NB4 (cell line): ENCODE measurements around the gene CD28.
A peak's percentile ranks its signal among the peaks of the same experiment; 100 is the strongest.

Experiments
- DNase-seq: peaks from one replicate; pipeline ENCODE4 v3.0.0; 2010; ENCODE audit warnings: low read depth
- H3K4me3 ChIP-seq: one replicate; pipeline ENCODE4 v1.5.1; 2011; ENCODE audit warnings: mild to moderate bottlenecking, low read depth, low read length, moderate library complexity
- MAX ChIP-seq: IDR thresholded peaks from 2 replicates; pipeline ENCODE4 v1.6.1; 2011; ENCODE audit warnings: low read depth, low read length
- MYC ChIP-seq: IDR thresholded peaks from 2 replicates; pipeline ENCODE4 v1.6.1; 2011; ENCODE audit warnings: low read depth, low read length
- POLR2A ChIP-seq: IDR thresholded peaks from 2 replicates; pipeline ENCODE4 v1.6.1; 2011; ENCODE audit warnings: mild to moderate bottlenecking; ENCODE audit not compliant: insufficient read length; ENCODE audit errors: extremely low read depth
- TF ChIP-seq, protein P1 (sequence below): IDR thresholded peaks from one replicate; pipeline ENCODE4 v1.5.1; 2012; ENCODE audit warnings: low read depth, low read length

CD28 gene

GRCh38 chr2:203706403-203706802 is at the start of gene CD28:
Gene CD28 (plus strand): TSS chr2:203706639. CDS start chr2:203706697, 58 bp downstream.
- TF ChIP-seq MYC: no peak
- no peak for TF ChIP-seq POLR2A
- TF ChIP-seq MAX: no peak
- TF ChIP-seq, protein P1, sequence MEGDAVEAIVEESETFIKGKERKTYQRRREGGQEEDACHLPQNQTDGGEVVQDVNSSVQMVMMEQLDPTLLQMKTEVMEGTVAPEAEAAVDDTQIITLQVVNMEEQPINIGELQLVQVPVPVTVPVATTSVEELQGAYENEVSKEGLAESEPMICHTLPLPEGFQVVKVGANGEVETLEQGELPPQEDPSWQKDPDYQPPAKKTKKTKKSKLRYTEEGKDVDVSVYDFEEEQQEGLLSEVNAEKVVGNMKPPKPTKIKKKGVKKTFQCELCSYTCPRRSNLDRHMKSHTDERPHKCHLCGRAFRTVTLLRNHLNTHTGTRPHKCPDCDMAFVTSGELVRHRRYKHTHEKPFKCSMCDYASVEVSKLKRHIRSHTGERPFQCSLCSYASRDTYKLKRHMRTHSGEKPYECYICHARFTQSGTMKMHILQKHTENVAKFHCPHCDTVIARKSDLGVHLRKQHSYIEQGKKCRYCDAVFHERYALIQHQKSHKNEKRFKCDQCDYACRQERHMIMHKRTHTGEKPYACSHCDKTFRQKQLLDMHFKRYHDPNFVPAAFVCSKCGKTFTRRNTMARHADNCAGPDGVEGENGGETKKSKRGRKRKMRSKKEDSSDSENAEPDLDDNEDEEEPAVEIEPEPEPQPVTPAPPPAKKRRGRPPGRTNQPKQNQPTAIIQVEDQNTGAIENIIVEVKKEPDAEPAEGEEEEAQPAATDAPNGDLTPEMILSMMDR: no peak
- H3K4me3 ChIP-seq: no peak within 1 kb of the TSS

GRCh38 chr2:203659331-203660049 is 46.9 kb upstream of the CD28 start:
- no peak overlapping the region for H3K4me3 ChIP-seq
- peak; percentile 77 for DNase-seq
- no peak for TF ChIP-seq MAX
- no peak for TF ChIP-seq POLR2A
- TF ChIP-seq MYC: no peak
- TF ChIP-seq, protein P1: no peak

More at GRCh38 chr2:203706403-203706802, at the start of gene CD28:
- DNase-seq: no peak

- H3K4me3 ChIP-seq: no peak overlapping the region
- TF ChIP-seq MYC (no peak), MAX (no peak), POLR2A (no peak)
- TF ChIP-seq, protein P1: no peak
- no peak for DNase-seq
These were observed 46.0 kb upstream of the CD28 start for GRCh38 chr2:203660465-203660864.

DNA sequence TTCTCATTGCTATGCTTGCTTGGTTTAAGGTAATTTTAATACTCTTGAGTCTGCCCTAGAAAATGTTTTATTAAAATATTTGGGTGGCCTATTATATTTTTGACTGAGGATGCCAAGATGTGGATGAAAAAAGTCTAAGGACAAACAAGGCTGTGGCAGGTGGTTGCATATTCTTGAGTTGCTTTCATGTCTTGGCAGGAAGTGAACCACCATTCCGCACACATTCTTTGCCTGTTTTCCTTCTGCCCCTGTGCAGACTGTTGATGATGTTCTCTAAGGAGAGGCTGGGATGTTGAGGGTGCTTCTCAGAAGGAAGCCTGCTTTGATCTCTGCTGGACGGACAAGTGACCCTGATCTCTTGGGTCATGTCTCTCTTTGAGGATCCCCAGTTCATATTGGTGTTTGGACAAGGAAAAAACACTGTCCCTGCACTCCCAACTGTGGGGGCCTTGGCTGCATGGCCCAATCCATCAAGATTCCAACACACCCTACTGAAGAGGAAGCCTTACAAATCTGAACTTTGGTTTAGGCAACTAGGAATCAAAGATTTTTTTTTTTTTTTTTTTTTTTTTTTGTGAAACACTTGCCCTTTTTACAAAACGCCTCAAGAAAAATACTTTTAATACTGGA is 45.0 kb upstream of the CD28 start:
- TF ChIP-seq MYC (no peak), POLR2A (no peak), MAX (no peak)
- TF ChIP-seq, protein P1: no peak
- H3K4me3 ChIP-seq: no peak overlapping the region
- no peak for DNase-seq

DNA sequence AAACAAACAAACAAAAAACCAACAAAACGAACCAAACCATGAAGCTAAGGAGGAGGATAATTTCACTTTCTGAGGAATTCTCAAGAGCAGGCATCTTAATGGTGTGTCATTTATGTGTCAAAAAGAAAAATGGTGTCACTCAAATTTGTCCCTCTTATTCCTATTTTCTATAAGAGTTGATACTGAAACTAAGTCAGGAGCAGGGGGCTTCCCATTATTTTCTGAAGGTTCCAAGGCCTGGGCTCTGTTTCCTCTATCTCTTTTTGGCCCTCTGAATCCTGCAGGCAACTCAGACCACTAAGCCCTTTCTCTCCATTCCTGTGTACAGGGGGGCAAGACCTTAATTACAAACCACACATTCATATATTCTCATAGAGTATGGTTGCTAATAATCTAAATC is 44.0 kb upstream of the CD28 start:
- TF ChIP-seq, protein P1: no peak
- no peak for TF ChIP-seq MYC
- no peak for TF ChIP-seq MAX
- no peak for TF ChIP-seq POLR2A
- DNase-seq: no peak
- H3K4me3 ChIP-seq: no peak overlapping the region
